HepG2 (cell line): ENCODE measurements around the gene SRSF4. TPM values are rescaled to one million over a fixed set of nuclear protein-coding genes. Genes with fewer than 3 reads are reported as not detected.

Experiments
- ARNT2 ChIP-seq: sonication (generic); formaldehyde crosslinking; IDR thresholded peaks from 2 replicates; pipeline ENCODE4 v1.8.0; 2022; ENCODE audit warnings: mild to moderate bottlenecking, low read depth, missing genetic modification reagents, moderate library complexity
- ARNTL ChIP-seq: sonication (generic); formaldehyde crosslinking; IDR thresholded peaks from 2 replicates; pipeline ENCODE4 v1.4.0; 2020; ENCODE audit warnings: mild to moderate bottlenecking, missing genetic modification reagents
- GLMP ChIP-seq: sonication (generic); formaldehyde crosslinking; IDR thresholded peaks from 2 replicates; pipeline ENCODE4 v1.9.0; 2021; ENCODE audit warnings: missing genetic modification reagents, mild to moderate bottlenecking, borderline replicate concordance
- GRHL1 ChIP-seq: sonication (generic); formaldehyde crosslinking; conservative IDR thresholded peaks from 2 replicates; pipeline ENCODE4 v1.8.0; 2022; ENCODE audit warnings: missing genetic modification reagents
- HDAC2 ChIP-seq: sonication (generic); formaldehyde crosslinking; IDR thresholded peaks from 2 replicates; pipeline ENCODE4 v1.4.0; 2020; ENCODE audit warnings: missing genetic modification reagents
- HINFP ChIP-seq: sonication (generic); formaldehyde crosslinking; IDR thresholded peaks from 2 replicates; pipeline ENCODE4 v1.4.0; 2020; ENCODE audit warnings: low read depth, mild to moderate bottlenecking, missing genetic modification reagents
- HOXA5 ChIP-seq: sonication (generic); formaldehyde crosslinking; IDR thresholded peaks from 2 replicates; pipeline ENCODE4 v1.4.0; 2020; ENCODE audit warnings: missing genetic modification reagents
- KLF6 ChIP-seq: IDR thresholded peaks from 2 replicates; pipeline ENCODE4 v1.8.0; 2016; ENCODE audit warnings: missing biosample characterization, missing genetic modification reagents
- MEF2D ChIP-seq: sonication (generic); formaldehyde crosslinking; IDR thresholded peaks from 2 replicates; pipeline ENCODE4 v1.5.1; 2020; ENCODE audit warnings: mild to moderate bottlenecking, missing genetic modification reagents
- NCOA2 ChIP-seq: sonication (generic); formaldehyde crosslinking; IDR thresholded peaks from 2 replicates; pipeline ENCODE4 v1.8.0; 2022; ENCODE audit warnings: inconsistent platforms
- SMARCE1 ChIP-seq: fragments of 450-650 bp; IDR thresholded peaks from 2 replicates; pipeline ENCODE4 v1.6.1; 2017; ENCODE audit warnings: borderline replicate concordance
- SMC3 ChIP-seq: IDR thresholded peaks from 2 replicates; pipeline ENCODE4 v1.6.1; 2011; ENCODE audit warnings: low read length, improper control_type of control experiment
- UBTF ChIP-seq: sonication (generic); formaldehyde crosslinking; IDR thresholded peaks from 2 replicates; pipeline ENCODE4 v1.4.0; 2020; ENCODE audit warnings: mild to moderate bottlenecking, missing genetic modification reagents
- ZNF550 ChIP-seq: sonication (generic); formaldehyde crosslinking; IDR thresholded peaks from 2 replicates; pipeline ENCODE4 v1.4.0; 2020; ENCODE audit warnings: mild to moderate bottlenecking, missing genetic modification reagents, borderline replicate concordance
- ZNF710 ChIP-seq: sonication (generic); formaldehyde crosslinking; IDR thresholded peaks from 2 replicates; pipeline ENCODE4 v1.5.0; 2020; ENCODE audit warnings: mild to moderate bottlenecking, missing genetic modification reagents, borderline replicate concordance
- ZNF740 ChIP-seq: sonication (generic); formaldehyde crosslinking; IDR thresholded peaks from 2 replicates; pipeline ENCODE4 v1.4.0; 2020; ENCODE audit warnings: missing genetic modification reagents
- polyA plus RNA-seq, 8 experiments: library from polyadenylated mRNA; depleted of rRNA in 3 of 8; stranded (reverse) in 7 of 8; unstranded in 1 of 8; fragments of >200 nt; fragmentation: Illumina TruSeq in 4 of 8; extraction: Trizol in 4 of 8; gene quantifications; 2 replicates each; pipeline versions ENCODE4 v1.2.1 to v1.2.3, GENCODE V29; 2011 to 2016; ENCODE audit warnings: low read depth in 4 of 8, missing spikeins in 1 of 8, mixed read lengths in 1 of 8; ENCODE audit not compliant: insufficient read depth in 1 of 8
- total RNA-seq, 5 experiments: library from RNA; depleted of rRNA; stranded (reverse); fragments of >200 nt; fragmentation: Illumina TruSeq; extraction: Trizol; gene quantifications; 2 replicates each; pipeline ENCODE4 v1.2.3, GENCODE V29; 2016; ENCODE audit warnings: low read depth in 1 of 5
- TF ChIP-seq, protein P1 (sequence below): sonication (generic); formaldehyde crosslinking; IDR thresholded peaks from 2 replicates; pipeline ENCODE4 v1.4.0; 2020; ENCODE audit warnings: missing genetic modification reagents

The SRSF4 gene
- total and polyA plus RNA-seq, 2 of the 13 experiments (the other 11 are each of a cell fraction or from before 2014, with no cell fraction given) = 37.7 to 50.9 TPM

DNA sequence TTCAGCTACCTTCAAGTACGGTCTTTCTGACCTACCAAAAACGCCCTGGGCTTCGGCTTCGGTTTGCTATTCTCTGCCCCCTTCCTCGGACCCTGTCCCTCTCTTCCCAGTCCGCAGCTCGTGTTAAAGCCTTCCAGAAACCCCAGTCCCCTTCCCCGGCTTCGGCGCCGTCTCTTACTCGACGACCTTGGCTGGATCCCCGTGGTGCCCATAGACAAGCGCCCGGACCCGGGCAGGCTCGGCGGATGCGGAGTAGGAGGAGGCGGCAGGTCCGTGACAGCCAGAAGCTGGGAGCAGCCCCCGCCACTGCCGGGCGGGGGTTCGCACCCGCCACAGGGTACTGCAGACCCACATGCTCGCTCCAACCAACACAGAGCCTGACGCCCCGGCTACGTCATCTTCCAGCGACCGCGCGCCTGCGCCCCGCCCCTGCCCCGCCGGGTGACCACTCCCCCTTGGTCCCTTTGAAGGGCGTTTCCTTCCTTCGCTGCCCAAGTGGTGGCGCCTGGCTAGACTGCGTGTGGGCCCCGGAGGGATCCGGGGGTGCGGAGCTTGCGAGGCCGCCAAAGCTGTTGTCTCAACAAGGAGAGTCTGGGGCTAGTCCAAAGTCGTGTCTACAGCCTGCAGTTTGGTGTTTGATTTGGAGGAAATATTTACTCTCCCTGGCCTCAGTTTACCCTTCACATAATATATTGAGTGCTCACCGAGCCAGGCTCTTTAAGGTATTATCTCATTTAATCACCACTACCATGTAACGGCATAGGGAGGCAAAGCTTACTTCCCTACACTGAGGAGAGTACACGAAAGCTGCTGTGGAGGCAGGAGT, 49.1 kb upstream of the SRSF4 start, which contains the start of gene MECR (continued):
- TF ChIP-seq, protein P1, sequence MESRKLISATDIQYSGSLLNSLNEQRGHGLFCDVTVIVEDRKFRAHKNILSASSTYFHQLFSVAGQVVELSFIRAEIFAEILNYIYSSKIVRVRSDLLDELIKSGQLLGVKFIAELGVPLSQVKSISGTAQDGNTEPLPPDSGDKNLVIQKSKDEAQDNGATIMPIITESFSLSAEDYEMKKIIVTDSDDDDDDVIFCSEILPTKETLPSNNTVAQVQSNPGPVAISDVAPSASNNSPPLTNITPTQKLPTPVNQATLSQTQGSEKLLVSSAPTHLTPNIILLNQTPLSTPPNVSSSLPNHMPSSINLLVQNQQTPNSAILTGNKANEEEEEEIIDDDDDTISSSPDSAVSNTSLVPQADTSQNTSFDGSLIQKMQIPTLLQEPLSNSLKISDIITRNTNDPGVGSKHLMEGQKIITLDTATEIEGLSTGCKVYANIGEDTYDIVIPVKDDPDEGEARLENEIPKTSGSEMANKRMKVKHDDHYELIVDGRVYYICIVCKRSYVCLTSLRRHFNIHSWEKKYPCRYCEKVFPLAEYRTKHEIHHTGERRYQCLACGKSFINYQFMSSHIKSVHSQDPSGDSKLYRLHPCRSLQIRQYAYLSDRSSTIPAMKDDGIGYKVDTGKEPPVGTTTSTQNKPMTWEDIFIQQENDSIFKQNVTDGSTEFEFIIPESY (CRISPR knock-in tag) = no peak
- no peak for TF ChIP-seq ARNTL (CRISPR knock-in tag)
- TF ChIP-seq KLF6 (CRISPR knock-in tag) = peak; percentile 82; the same call in 1 of the 2 replicates
- TF ChIP-seq NCOA2 (CRISPR knock-in tag) = no peak
- TF ChIP-seq GRHL1 (CRISPR knock-in tag) = no peak
- TF ChIP-seq HDAC2 = peak; percentile 78
- peak; percentile 87 for TF ChIP-seq ARNT2
- peak; percentile 43; the same call in 1 of the 2 replicates for TF ChIP-seq UBTF
- no peak for TF ChIP-seq ZNF740
- TF ChIP-seq SMARCE1 = no peak
- TF ChIP-seq GLMP (CRISPR knock-in tag) = no peak
- TF ChIP-seq HOXA5 (CRISPR knock-in tag) = peak; percentile 76; the same call in 1 of the 2 replicates
- no peak for TF ChIP-seq ZNF710
- TF ChIP-seq SMC3 = no peak
- no peak for TF ChIP-seq HINFP (CRISPR knock-in tag)
- peak; percentile 73; the same call in 1 of the 2 replicates for TF ChIP-seq MEF2D (CRISPR knock-in tag)
- no peak for TF ChIP-seq ZNF550 (CRISPR knock-in tag)
